ENCODE data around the gene PCDHGA1.

The PCDHGA1 gene

DNA sequence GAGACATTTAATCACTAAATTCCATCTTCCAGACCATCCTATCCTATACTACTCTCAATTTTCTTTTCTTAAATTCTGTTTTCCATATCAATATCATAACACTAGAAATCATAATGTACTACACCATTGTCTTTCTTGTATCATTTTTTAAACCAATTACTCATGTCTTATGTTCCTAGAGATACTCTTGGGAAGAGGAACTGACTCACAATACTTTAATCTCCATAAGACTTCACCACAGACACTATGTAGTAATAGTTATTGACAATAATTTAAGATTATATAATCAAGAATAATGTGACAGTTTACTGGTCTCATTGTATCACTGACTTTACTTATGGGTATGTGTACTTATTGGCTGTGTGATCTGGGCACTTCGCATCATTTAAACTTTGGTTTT lies 202.4 kb downstream of the PCDHGA1 start:
- no peak overlapping the region for H3K4me3 ChIP-seq (ENCODE audit: low read depth, low read length)
- TF ChIP-seq, protein P1, sequence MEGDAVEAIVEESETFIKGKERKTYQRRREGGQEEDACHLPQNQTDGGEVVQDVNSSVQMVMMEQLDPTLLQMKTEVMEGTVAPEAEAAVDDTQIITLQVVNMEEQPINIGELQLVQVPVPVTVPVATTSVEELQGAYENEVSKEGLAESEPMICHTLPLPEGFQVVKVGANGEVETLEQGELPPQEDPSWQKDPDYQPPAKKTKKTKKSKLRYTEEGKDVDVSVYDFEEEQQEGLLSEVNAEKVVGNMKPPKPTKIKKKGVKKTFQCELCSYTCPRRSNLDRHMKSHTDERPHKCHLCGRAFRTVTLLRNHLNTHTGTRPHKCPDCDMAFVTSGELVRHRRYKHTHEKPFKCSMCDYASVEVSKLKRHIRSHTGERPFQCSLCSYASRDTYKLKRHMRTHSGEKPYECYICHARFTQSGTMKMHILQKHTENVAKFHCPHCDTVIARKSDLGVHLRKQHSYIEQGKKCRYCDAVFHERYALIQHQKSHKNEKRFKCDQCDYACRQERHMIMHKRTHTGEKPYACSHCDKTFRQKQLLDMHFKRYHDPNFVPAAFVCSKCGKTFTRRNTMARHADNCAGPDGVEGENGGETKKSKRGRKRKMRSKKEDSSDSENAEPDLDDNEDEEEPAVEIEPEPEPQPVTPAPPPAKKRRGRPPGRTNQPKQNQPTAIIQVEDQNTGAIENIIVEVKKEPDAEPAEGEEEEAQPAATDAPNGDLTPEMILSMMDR (IDR thresholded peaks at IDR 0.05; ENCODE audit: low read depth, low read length) = no peak

DNA sequence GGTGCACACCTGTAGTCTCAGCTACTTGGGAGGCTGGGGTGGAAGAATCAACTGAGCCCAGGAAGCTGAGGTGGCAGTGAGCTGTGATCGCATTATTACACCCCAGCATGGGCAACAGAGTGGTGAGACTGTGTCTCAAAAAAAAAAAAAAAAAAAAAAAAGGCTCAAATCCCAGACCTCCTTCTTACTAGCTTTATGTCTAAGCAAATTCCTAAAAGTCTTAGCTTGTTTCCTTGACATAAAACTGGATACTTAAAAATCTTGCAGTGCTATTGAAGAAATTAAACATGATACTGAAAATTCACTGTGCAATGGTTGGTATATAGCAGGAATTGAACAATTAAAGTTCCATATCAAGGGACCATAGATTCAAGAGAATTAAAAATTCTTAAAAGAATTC lies 203.6 kb downstream of the PCDHGA1 start:
- TF ChIP-seq, protein P1 (IDR thresholded peaks at IDR 0.05; ENCODE audit: low read depth, low read length) = no peak
- no peak overlapping the region for H3K4me3 ChIP-seq (ENCODE audit: low read depth, low read length)

DNA sequence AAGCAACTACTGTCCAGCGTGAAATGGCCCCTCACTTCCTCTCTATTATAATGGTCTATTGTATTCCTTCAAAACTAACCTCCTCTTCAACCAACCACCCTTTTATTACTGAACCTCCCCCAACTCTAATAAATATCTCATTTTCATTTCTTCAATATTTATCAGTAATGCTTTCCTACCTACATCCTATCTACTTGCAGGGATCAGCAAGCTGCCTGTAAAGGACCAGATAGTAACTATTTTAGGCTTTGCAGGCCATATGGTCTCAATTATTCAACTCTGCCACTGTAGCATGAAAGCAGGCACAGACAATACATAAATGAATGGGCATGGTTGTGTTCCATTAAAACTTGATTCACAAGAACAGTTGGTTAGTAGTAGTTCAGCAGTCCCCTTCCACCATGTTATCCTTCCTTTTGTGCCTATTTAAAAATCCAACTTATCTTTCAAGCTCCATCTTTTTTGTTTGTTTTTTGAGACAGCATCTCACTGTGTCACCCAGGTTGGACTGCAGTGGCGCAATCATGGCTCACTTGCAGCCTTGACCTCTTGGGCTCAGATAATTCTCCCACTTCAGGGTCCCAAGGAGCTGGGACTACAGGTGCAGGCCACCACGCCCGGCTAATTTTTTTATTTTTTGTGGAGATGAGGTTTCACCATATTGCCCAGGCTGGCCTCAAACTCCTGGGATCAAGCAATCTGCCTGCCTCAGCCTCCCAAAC lies 204.3 kb downstream of the PCDHGA1 start:
- H3K4me3 ChIP-seq (ENCODE audit: low read depth, low read length) = no peak overlapping the region
- TF ChIP-seq, protein P1 (IDR thresholded peaks at IDR 0.05; ENCODE audit: low read depth, low read length) = no peak

- TF ChIP-seq, protein P1 (IDR thresholded peaks at IDR 0.05; ENCODE audit: low read depth, low read length) = no peak
- no peak overlapping the region for H3K4me3 ChIP-seq (ENCODE audit: low read depth, low read length)
Observed at GRCh38 chr5:141543053-141543452, 212.7 kb downstream of the PCDHGA1 start.

- H3K4me3 ChIP-seq (ENCODE audit: low read depth, low read length) = no peak overlapping the region
- TF ChIP-seq, protein P1 (IDR thresholded peaks at IDR 0.05; ENCODE audit: low read depth, low read length) = no peak
Observed at GRCh38 chr5:141547488-141547887, 217.2 kb downstream of the PCDHGA1 start.

DNA sequence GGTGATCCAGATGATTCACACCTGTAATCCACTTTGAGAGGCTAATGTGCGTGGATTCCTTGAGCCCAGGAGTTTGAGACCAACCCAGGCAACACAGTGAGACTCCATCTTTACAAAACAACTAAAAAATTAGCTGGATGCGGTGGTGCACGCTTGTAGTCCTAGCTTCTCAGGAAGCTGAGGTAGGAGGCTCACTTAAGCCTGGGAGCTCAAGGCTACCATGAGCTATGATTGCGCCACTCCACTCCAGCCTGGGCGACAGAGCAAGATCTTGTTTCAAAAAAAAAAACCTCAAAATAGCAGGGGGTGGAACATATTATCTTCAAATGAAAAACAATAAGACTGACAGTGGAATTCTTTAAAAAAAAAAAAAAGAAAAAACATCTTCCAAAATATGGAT lies 217.6 kb downstream of the PCDHGA1 start:
- H3K4me3 ChIP-seq (ENCODE audit: low read depth, low read length) = no peak overlapping the region
- TF ChIP-seq, protein P1 (IDR thresholded peaks at IDR 0.05; ENCODE audit: low read depth, low read length) = no peak

DNA sequence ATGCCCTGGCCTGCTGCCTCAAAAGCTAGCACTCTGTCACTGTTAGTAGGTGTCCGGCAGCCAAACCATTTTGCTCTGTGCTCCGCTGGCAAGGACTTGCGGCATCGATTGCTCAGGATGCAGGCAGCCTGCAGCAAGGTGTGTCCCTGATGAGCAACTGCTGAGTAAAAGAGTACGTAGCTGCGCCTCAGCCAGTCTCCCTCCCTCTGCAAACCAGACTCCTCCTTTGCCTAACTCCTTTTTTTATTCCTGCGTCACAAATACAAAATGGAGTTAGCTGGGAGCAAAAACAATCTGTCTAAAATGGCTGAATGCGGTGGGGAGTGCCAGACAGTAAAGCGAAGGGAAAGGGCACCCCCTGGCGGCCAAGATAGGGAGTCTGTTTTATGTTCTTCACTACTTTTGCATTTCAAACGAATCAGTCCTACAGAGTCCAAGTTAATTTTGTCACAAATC lies 227.4 kb downstream of the PCDHGA1 start:
- peak overlapping the region; percentile 37 for H3K4me3 ChIP-seq (ENCODE audit: low read depth, low read length)
- TF ChIP-seq, protein P1 (IDR thresholded peaks at IDR 0.05; ENCODE audit: low read depth, low read length) = peak; percentile 54

Measured in WI38 (cell line).